Measurements from ENCODE around the gene REN.

Gene REN

DNA sequence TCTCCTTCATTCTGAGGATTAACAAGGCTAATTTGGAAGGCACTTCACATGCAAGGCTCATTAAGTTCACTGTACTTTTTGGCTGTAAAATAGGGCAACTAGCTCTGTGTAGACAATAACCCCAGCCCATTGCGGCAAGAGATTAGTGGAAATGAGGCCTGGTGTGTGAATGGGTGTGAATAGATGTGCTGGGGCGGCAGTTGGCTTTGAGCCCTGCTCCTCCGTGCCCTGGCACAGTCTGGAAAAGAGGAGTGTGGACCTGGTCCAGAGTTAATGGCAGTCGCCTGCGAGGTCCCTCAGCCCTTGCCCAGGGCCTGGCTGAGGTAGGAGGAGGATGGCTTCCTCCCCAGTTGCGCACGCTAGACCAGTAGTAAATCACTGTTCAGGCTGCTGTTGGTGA is 25.3 kb upstream of the REN start:
- in situ Hi-C loops (cut with HindIII; ENCODE audit: low sequenced_read_pairs), result no loop called here

DNA sequence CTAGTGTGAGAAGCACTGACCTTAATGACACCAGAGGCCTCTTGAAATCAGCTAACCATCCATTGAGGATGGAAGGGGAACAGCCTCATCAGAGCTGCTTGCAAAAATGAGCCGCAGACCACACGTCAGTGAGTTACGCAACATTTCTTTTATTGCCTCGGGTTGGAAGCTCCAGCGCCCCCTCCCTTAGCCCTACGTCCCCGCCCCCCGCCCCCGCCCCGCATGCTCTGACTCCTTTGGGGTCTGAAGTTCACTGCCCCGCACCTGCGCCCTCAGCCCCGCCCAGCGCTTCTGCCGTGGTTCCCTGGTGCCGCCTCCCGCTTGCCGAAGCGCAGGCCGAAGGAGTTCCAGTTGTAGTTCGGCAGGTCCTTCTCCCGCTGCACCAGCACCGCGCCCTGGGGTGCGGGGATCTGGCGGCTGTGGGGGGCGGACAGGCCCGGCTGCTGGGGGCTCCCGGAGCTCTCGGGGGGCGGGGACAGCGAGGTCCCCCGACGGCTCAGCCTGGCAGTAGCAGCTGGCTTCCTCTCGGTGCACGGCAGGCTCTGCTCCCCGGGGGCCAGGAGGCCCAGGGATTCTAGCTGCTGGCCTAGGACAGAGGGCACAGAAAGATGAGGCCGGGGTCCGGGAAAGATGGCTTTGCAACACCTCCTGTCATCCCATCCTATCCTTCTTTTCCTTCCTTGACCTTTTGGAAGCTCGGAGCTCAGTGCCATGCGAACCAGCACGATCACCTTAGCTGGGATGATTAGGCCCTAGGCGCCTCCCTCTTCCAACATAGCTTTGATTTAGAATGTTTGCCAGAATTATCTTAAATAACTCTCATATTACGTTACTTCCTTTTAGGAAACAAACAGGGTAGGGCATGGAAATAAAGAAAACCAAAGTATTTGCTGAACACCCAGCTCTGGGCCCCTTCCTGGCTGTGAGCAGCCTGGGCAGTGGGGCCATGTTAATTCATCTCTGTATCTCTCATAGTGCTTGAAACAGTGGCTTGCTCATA is 24.4 kb upstream of the REN start:
- in situ Hi-C loops (cut with HindIII; ENCODE audit: low sequenced_read_pairs), result no loop called here

DNA sequence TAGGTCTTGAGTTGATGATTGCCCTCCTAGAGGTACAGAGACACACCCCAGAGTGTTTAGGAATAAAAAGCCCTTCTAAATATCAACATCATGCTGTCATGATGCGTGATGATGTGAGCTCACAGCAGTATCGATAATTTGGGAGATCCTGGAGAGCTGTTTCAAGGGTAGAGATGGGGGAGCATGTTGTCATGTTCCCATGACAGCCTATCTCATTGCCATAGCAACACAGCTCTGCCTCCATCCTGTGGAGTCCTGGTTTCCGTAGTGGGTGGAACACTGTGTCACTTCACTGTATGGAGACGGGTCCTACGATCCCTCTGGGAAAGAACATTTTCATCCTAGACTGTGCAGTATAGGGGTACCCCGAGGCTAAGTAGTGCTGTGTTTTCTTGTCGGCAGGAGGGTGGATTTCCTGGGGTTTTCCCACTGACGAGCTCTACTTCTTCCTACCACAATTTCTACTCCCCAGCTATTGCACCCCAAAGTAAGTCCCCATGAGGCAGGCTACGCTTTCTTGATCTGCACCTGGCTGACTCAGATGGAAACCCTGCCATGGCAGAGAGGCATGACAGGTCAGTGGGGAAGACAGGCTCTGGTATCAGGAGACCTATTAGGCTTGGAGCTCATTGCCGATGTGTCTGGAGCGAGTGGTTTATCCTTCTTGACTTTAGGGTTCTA is 23.0 kb upstream of the REN start:
- in situ Hi-C loops (cut with HindIII; ENCODE audit: low sequenced_read_pairs), result no loop called here

DNA sequence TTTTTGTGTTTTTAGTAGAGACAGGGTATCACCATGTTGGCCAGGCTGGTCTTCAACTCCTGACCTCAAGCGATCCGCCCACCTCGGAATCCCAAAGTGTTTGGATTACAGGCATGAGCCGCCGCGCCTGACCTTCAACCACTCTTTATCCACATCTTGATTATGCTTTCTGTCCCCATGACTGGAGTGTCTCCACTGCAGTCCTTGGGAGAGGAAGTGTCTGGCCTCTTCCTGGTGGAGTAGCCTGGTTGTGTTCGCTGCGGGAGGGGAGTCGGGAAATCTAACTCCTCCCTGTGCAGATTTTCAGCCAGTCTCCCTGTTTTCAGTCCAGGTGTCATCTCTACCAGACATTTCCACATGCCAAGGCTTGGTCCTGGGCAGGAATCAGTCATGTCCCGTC is 20.5 kb upstream of the REN start:
- in situ Hi-C loops (cut with HindIII; ENCODE audit: low sequenced_read_pairs), result no loop called here

DNA sequence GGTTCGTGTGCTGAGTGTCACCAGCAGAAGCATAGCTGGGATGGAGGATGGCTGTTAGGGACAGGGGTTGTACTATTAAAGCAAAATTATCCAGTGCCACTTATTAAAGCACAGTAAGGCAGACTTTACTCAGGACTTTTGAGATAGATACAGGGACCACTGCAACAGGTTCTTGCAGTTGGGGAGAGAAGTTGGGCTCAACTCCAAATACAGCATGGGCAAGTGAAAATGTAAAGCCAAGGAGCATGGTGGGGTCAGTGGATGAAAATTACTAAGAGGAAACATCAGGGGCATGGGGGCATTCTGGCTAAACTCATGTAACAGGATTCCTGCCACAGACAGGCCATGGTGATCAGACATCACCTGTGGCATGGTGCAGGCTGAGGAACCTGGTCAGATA is 15.0 kb upstream of the REN start:
- in situ Hi-C loops (cut with HindIII; ENCODE audit: low sequenced_read_pairs), result no loop called here

DNA sequence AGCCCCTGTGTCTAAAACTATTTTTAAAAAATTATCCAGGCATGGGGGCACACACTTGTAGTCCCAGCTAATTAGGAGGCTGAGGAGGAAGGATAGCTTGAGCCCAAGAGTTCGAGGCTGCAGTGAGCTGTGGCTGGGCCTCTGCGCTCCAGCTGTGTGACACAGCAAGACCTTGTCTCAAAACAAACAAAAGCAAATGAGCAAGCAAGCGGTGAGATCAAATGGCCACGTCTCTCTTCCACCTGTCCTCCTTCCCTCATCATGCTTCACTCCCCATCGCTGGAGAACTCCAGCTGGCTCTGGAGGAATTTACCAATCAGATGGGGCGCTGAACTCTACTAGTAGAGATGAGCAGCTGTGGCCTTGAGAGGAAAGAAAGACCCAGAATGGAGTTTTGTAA is 14.0 kb upstream of the REN start:
- in situ Hi-C loops (cut with HindIII; ENCODE audit: low sequenced_read_pairs), result no loop called here

DNA sequence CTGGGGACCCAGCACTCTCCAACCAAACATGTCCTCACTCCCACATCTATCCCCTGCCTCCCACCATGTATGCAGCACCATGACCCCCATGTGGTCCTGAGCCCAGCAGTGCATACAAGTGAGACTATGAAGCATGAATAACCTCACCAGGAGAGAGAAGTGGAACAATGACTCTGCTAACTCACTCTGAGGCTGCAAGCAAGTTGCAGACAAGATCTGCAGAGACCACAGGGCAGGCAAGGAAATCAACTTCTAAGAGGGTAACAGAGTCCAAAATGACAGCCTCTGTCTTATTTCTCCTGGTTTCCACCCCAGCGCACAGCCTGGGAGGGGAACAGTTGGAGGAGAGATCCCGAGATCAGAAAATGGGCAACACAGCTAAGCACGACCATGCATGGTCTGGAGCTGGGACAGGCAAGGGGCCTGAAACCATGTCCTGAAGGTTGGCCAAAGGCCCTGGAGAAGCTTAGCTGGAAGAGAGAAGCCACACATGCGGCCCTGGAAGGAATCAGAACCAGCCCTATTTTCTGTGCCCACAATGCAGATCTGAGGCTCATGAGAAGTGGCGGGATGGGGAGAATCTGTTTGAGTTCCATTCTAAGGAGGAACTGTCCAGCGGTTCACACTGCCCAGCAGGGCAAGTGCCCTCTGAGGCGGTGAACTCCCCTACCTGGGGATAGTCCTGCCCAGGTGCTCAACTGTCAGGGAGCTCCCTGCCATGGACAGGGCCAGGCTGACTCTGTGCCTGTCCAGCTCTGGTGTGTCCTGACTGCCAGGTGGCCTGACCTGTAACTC is 12.5 kb upstream of the REN start:
- in situ Hi-C loops (cut with HindIII; ENCODE audit: low sequenced_read_pairs), result no loop called here

DNA sequence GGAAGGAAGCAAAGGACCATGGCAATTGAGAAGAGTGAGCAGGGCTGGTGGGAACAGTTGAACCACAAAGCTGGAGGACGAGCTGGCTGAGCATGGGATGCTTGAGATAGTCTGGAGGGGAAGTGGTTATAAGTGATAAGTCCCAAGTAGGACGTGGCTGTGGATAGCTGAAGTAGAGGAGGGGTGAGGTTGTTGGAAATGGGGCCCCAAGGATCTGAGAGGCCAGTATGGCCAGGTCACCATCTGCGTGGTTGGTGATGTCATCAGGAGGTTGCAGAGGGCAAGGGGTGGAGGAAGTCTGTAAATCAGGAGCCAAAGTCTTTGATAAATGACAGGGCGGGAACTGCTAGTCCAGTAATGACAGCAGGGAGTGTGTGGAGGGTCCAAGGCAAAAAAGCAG is 11.0 kb upstream of the REN start:
- in situ Hi-C loops (cut with HindIII; ENCODE audit: low sequenced_read_pairs), result no loop called here

DNA sequence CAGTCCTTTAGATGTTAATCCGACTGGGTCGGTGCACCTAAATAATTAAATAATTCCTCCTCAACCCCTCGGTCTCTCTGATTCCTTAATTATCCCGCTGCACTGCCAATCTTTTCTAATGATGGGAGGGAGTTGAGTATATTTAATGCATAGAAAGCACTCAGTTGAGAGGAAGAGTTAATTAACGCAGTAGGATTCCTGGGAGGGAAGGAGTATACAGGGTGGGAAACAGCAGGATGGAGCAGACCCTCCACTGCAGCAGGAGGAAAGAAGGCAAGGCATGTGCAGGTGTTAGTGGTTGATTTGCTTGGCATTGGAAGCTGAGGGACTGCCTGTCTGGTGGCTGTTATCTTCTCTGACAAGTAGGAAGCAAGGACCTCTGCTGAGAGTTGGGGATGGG is 9.9 kb upstream of the REN start:
- in situ Hi-C loops (cut with HindIII; ENCODE audit: low sequenced_read_pairs), result no loop called here

DNA sequence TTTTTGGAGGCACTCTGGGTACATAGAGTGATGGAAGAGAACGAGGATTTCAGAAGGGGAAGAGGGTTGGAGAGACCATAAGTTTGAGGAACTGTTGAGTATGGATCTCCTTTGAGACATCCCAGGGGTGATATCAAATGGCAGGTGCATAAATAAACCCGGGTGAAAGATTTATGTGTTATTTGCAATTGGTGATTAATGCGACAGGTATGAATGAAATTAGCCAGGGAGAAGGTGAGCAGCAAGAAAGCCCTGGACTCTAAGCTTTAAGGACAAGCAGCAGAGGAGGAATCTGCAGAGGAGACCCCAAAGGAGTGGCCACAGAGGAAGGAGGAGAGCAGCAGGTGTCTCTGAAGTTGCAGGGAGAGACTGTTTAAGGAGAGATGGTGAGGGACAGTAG is 8.8 kb upstream of the REN start:
- in situ Hi-C loops (cut with HindIII; ENCODE audit: low sequenced_read_pairs), result no loop called here

DNA sequence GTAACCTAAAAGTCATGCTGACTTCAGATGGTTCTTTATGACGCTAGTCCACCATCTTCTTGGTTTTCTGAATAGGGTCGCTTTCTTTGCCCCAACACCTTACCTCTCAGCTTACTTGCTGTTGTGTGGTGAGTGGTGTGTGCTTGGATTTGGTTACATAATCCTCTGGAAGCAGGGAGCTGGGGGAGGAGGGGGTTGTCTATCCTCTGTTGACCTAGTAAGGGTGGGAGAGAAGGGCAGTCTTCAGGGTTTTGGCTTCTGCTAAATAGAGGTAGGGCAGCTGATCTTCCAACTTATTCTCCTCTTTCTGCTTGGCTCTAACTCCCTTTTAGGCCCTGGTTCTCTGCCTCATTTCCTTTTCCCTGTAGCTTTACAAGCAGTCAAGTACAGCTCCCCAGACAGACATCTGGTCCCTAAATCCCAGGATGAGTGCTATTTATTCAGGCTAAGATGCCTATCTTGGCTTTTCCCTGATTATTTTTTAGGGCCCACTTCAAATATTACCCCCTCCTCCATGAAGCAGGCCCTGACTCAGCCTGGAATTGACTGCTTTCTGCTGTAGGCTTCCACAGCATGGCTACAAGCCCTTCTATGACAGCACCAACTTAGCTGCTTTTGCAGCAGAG is 6.4 kb upstream of the REN start:
- in situ Hi-C loops (cut with HindIII; ENCODE audit: low sequenced_read_pairs), result no loop called here

DNA sequence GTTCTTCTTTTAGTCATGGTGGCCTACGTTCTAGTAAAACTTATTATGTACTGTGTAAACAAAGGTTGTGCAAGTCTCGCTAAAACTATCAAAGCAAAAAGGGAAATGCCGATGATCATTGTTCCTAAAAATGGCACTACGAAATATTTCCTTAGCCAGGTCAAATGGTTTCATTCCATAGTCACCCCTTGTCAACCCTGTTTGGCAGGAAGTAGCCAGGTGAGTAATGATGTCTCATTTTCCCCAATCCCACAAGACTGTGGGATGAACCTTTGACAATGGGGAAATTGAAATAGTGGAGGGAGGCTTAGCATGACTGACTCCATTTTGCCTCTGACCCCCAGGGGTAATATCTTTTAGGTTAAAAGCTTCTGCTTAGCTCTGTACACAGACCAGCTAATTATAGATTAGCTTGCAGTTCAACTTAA is 5.6 kb upstream of the REN start:
- in situ Hi-C loops (cut with HindIII; ENCODE audit: low sequenced_read_pairs), result no loop called here

DNA sequence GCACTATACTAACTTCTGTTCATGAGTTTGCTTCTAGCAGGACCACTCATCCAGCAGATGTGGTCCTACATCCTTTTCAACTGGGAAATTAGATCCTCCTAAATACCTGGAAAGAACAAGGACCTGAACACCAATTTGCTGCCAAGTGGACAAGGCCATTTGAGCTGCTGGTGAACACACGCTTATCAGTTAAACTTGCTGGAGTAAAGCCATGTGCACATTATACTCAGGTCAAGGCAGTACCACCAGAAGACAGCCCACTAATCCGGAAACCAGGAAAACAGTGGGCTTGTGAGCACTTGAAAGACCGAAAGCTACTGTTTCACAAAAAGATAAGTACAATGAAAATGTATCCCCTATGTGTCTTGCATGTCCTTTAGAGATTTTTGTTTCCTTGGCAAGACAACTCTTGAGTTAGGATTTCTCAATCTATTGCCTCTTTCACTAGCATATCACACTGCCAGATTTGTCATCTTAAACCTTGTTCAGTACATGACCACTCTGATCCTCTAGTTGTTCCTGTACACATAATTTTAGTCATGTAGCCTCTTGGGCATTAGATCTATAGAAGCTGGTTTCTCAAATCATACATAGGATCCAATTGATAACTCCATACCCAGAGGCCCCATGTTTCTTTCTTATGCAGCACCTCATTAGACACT is 4.5 kb upstream of the REN start:
- in situ Hi-C loops (cut with HindIII; ENCODE audit: low sequenced_read_pairs), result no loop called here

DNA sequence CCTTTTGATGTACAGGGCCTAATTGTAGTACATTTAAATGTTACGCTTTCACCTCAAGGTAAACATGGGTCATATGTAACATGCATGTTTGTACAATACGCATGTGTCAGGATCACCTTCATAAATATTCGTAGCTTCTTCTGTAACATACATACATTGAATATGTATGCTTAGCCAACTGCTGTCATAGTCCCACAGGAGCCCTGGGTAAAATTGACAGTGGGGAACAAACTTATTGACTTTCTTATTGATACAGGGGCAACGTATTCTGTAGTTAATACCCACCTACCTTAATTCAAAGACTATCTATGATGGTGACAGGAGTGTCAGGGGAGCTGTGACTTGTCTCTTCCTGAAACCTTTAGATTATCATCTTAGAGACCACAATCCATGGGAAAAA is 3.7 kb upstream of the REN start:
- in situ Hi-C loops (cut with HindIII; ENCODE audit: low sequenced_read_pairs), result no loop called here

DNA sequence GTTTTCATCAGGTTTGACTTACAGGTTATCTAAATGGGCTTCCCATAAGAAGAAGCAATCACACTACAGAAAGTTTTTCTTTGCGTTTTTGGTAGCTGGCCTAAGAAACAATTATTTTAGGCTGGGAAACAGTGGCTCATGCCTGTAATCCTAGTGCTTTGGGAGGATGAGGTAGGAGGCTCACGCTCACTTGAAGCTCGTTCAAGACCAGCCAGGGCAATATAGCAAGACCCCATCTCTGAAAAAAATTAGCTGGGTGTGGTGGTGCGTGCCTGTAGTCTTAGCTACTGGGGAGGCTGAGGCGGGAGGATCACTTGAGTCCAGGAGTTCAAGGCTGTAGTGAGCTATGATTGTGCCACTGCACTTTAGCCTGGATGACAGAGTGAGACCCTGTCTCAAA is 1.6 kb upstream of the REN start:
- in situ Hi-C loops (cut with HindIII; ENCODE audit: low sequenced_read_pairs), result no loop called here

DNA sequence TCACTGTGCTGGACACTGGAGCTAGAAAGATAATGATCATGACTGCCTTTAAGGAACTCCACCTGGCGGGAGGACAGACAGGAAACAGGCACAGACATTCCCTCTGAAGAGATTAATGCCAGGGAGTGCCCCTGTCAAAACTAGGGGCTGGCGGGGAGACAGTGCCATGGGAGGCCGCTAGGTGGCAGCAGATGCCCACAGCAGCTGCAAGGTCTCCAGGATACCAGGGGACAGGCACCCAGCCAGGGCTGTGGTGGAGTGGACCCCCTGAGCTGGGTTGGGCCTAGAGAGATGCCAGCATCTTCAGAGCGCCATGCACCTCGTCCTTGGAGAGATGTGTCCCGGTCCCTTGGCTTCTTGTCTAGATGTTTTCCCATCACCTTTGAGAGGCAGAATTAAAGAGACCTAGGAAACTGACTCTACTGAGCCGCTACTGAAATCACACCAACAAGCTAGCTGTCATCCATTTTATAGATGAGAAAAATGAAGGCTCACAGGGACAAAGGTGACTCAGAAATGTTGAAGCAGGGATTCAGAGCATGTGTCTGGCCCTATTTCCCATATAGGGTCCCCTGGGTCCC is 3.6 kb downstream of the REN start:
- in situ Hi-C loops (cut with HindIII; ENCODE audit: low sequenced_read_pairs), result loop anchor here (5.0 kb wide), 1 partner anchor 55 kb away; no protein-coding TSS in a partner anchor

DNA sequence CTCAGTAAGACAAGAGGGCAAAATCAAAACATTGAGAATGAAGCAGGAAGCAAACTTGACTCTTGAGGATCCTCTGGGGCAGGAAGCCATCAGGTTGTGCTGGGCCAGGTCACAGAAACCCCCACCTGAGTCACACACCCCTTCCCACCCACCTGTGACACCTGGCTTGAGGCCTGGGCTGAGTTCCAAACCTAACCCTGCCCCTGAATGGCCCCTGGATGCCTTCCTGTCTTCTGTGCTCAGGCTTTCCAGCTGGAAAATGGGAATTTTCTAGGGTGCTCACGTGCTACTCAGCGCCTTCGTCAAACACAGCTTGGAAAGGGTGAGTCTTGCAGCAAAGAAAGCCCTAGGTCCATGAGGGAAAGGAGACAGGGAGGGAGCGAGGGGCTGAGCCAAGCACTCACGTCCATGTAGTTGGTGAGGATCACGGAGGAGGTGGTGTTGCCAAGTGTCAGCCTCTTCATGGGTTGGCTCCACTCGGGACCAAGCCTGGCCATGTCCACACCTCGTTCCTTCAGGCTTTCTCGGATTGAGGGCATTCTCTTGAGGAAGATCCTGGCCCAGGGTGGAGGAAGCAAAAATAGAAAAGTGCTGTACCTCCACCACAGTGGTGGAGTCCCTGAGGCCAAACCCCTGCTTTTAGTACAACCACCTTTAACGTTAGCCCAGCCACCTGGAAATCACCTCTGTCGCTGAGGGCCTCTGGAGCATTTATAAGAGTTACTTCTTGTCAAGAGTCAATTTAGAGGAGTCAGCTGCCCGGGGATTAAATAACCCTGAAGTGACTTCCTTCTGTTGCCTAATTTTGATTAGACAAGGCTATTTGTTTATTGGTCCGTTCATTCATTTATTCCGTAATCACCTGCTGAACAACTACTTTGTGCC is 4.3 kb downstream of the REN start:
- in situ Hi-C loops (cut with HindIII; ENCODE audit: low sequenced_read_pairs), result loop anchor here (5.0 kb wide), 1 partner anchor 55 kb away; no protein-coding TSS in a partner anchor

DNA sequence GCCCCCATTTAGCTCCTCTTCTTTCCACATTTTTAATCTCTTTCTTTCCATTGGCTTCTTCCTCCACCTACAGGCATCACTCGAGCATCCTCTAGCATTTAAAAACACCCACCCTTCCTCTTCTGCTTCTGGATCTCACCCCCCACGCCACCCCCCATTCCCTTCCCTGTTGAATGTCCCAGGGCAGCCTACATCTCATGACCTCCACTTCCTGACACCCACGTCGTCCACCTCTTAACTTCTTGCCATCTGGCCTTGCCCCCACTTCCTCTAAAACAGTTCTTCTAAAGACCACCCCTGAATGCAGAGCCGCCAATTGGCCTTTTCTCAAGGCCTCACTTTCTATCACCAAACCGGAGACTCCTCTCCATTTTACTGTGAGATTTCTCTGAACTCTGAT is 8.2 kb downstream of the REN start:
- in situ Hi-C loops (cut with HindIII; ENCODE audit: low sequenced_read_pairs), result loop anchor here (5.0 kb wide), 1 partner anchor 204 kb away; no protein-coding TSS in a partner anchor

DNA sequence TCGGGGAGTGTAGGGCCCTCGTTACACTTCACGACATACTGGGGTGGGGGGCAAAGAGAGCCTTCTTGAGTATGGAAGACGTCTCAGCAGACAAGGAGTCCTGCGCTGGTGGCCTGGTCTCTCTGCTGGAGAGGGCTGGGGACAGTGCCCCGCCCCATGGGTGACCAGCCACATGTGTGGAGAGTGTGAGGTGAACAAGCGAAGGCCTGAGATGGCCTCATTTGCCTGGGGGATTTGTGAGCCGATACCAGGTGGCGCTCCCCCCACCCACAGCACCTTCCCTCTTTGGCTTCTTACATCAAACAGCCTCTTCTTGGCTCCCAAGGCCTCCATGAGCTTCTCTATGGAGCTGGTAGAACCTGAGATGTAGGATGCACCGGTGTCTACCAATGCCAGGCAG is 10.3 kb downstream of the REN start:
- in situ Hi-C loops (cut with HindIII; ENCODE audit: low sequenced_read_pairs), result loop anchor here (5.0 kb wide), 1 partner anchor 206 kb away; no protein-coding TSS in a partner anchor
